Measurements from ENCODE around the gene RNASE4.

Gene RNASE4

GRCh38 chr14:20748439-20748838, 64.1 kb downstream of the RNASE4 start:
- DNase-seq: no peak

- no peak for DNase-seq
Measured at GRCh38 chr14:20750194-20750593, 65.8 kb downstream of the RNASE4 start.
